Smooth muscle cell (in vitro differentiated cells): ENCODE data around the gene AFTPH. TPM values are rescaled to one million over a fixed set of nuclear protein-coding genes. Genes with fewer than 3 reads are reported as not detected.
A peak's percentile ranks its signal among the peaks of the same experiment; 100 is the strongest.

ENCODE experiments used
- DNase-seq: peaks from one replicate; lab custom pipeline; 2025; ENCODE audit not compliant: unreplicated experiment; lab: John Stamatoyannopoulos, UW
- H2AFZ ChIP-seq: fragments of 200-600 bp; sonication (generic); 2 replicates; pipeline ENCODE4 v1.6.0; 2016; ENCODE audit warnings: antibody characterized with exemption, low read depth, mild to moderate bottlenecking
- H3F3A ChIP-seq: fragments of 200-600 bp; sonication (generic); 2 replicates; pipeline ENCODE4 v1.6.0; 2017; ENCODE audit warnings: antibody characterized with exemption, low read depth
- H3K27ac ChIP-seq: fragments of 200-600 bp; sonication (generic); 2 replicates; pipeline ENCODE4 v1.5.1; 2016; ENCODE audit warnings: low read depth, mild to moderate bottlenecking
- H3K27me3 ChIP-seq: fragments of 200-600 bp; sonication (generic); 2 replicates; pipeline ENCODE4 v1.6.1; 2016; ENCODE audit warnings: low read depth, mild to moderate bottlenecking
- H3K36me3 ChIP-seq: fragments of 200-600 bp; sonication (generic); 2 replicates; pipeline ENCODE4 v1.5.1; 2016; ENCODE audit warnings: low read depth
- H3K4me1 ChIP-seq: fragments of 200-600 bp; sonication (generic); 2 replicates; pipeline ENCODE4 v1.5.1; 2016; ENCODE audit warnings: low read depth
- H3K4me2 ChIP-seq: fragments of 200-600 bp; sonication (generic); 2 replicates; pipeline ENCODE4 v1.6.0; 2016; ENCODE audit warnings: mild to moderate bottlenecking
- H3K4me3 ChIP-seq: fragments of 200-600 bp; sonication (generic); 2 replicates; pipeline ENCODE4 v1.5.1; 2016; ENCODE audit warnings: mild to moderate bottlenecking
- H3K79me2 ChIP-seq: fragments of 200-600 bp; sonication (generic); 2 replicates; pipeline ENCODE4 v1.6.0; 2016; ENCODE audit warnings: low read depth, mild to moderate bottlenecking
- H3K9ac ChIP-seq: fragments of 200-600 bp; sonication (generic); 2 replicates; pipeline ENCODE4 v1.6.0; 2016; ENCODE audit warnings: low read depth
- H3K9me3 ChIP-seq: fragments of 200-600 bp; sonication (generic); replicated peaks from 2 replicates; pipeline ENCODE4 v1.5.1; 2016; ENCODE audit warnings: low read depth
- H4K20me1 ChIP-seq: fragments of 200-600 bp; sonication (generic); 2 replicates; pipeline ENCODE4 v1.6.0; 2016; ENCODE audit warnings: low read depth
- WGBS: methylation state at CpG from one replicate; pipeline ENCODE4 v1.1.7; 2016; ENCODE audit warnings: low lambda C conversion rate; 5-methylcytosine and 5-hydroxymethylcytosine counted together
- polyA plus RNA-seq: library from polyadenylated mRNA; unstranded; fragments of >200 nt; fragmentation: Nextera tagmentation; extraction: Ambion mirVana; gene quantifications from 2 replicates; pipeline ENCODE4 v1.2.1, GENCODE V29; 2016
- total RNA-seq: library from RNA; depleted of rRNA; stranded (reverse); fragments of >200 nt; gene quantifications from 2 replicates; pipeline ENCODE4 v1.2.3, GENCODE V29; 2014
- TF ChIP-seq, protein P1 (sequence below): fragments of 200-600 bp; sonication (generic); IDR thresholded peaks from 2 replicates; pipeline ENCODE4 v1.5.1; 2017; ENCODE audit warnings: borderline replicate concordance, mild to moderate bottlenecking, antibody characterized with exemption; ENCODE audit not compliant: insufficient read depth, poor library complexity, severe bottlenecking

The AFTPH gene
- total and polyA plus RNA-seq, 2 experiments from 2014 or later: 5.5 to 26.3 TPM

DNA sequence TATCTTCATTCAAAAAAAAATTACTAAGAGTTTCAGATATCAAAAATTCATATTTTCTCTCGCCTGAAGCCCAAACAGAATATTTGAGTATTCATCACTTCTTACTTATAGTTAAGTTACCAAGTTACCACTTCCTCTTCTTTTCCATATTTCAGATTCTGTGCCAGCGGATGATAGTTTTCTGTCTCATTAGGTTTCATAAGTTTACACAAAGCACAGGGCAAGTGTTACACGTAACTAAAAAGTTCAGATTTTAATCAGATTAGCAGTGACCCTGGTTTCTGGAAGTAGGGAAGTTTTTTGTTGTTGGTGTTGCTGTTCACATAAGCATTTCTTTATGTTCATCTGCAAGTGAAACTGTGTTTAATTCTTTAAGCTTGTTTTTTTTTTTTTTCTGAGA lies 10.2 kb downstream of the AFTPH start:
- Histone ChIP-seq H3K9me3 (no peaks in the 10 kb centered on the region), H3K27ac (no peak overlapping the region), H3K27me3 (no peaks in the 10 kb centered on the region), H4K20me1 (peaks cover 88% of the 10 kb centered on the region), H3K79me2 (peaks cover 70% of the 10 kb centered on the region), H3K4me2 (no peak overlapping the region), H3K9ac (no peak overlapping the region), H2AFZ (no peak overlapping the region), H3K4me1 (peaks cover 6% of the 10 kb centered on the region), H3F3A (no peaks in the 10 kb centered on the region), H3K4me3 (no peak overlapping the region), H3K36me3 (no peaks in the 10 kb centered on the region)
- DNase-seq: no peak
- TF ChIP-seq, protein P1, sequence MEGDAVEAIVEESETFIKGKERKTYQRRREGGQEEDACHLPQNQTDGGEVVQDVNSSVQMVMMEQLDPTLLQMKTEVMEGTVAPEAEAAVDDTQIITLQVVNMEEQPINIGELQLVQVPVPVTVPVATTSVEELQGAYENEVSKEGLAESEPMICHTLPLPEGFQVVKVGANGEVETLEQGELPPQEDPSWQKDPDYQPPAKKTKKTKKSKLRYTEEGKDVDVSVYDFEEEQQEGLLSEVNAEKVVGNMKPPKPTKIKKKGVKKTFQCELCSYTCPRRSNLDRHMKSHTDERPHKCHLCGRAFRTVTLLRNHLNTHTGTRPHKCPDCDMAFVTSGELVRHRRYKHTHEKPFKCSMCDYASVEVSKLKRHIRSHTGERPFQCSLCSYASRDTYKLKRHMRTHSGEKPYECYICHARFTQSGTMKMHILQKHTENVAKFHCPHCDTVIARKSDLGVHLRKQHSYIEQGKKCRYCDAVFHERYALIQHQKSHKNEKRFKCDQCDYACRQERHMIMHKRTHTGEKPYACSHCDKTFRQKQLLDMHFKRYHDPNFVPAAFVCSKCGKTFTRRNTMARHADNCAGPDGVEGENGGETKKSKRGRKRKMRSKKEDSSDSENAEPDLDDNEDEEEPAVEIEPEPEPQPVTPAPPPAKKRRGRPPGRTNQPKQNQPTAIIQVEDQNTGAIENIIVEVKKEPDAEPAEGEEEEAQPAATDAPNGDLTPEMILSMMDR: no peak
- 92% methylated on average over 3 of the region's 3 CpGs for whole genome bisulfite sequencing

DNA sequence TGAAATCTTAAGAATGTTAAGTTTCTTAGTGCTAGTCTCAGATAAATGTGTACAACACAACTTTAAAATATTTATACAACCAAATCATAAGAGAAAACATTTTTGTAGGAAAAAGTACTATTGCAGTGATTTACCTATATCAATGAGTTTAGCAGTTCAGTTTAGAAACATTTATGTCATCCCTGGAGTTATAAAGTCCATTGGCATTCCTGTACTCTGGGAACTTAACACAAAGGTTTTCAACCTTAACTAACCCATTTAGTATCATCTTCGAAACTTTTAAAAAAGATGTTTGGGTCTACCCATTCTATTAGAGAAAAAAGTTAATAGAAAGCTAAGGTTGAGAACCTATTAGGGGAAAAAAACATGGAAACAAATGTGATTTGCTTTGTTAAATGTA lies 10.9 kb downstream of the AFTPH start:
- TF ChIP-seq, protein P1: no peak
- Histone ChIP-seq H3K4me3 (no peak overlapping the region), H3K9ac (no peak overlapping the region), H3K79me2 (peaks cover 69% of the 10 kb centered on the region), H3K4me2 (no peak overlapping the region), H3F3A (no peaks in the 10 kb centered on the region), H2AFZ (no peak overlapping the region), H3K4me1 (peaks cover 6% of the 10 kb centered on the region), H4K20me1 (peaks cover 88% of the 10 kb centered on the region), H3K27me3 (no peaks in the 10 kb centered on the region), H3K36me3 (no peaks in the 10 kb centered on the region), H3K9me3 (no peaks in the 10 kb centered on the region), H3K27ac (no peak overlapping the region)
- DNase-seq: no peak
- 95% methylated on average over 1 of the region's 1 CpG for WGBS

DNA sequence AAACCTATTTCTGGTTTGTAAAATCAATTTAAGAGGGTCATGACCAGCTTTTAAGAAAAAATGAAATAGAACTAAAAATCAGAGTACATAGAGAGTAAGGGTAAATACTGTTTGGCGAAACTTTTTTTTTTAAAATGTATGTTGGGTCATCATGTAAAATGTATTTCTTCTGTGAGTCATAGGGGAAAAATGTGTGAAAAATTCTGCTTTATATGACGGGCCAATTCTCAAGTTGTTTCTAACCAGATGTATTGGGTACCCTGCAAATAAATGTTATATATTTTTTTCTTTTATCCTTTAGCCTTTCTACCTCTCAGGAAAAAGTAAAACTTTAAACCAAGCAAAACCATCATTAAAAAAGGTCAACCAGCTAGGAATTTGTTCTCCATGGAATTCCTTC lies 13.9 kb downstream of the AFTPH start:
- no peak overlapping the region for H2AFZ ChIP-seq
- H3K4me1 ChIP-seq: peaks cover 6% of the 10 kb centered on the region
- DNase-seq: no peak
- no peaks in the 10 kb centered on the region for H3K9me3 ChIP-seq
- WGBS: 52% methylated on average over 2 of the region's 2 CpGs
- H3K36me3 ChIP-seq: no peaks in the 10 kb centered on the region
- H3F3A ChIP-seq: no peaks in the 10 kb centered on the region
- TF ChIP-seq, protein P1: no peak
- H3K27me3 ChIP-seq: no peaks in the 10 kb centered on the region
- no peak overlapping the region for H3K27ac ChIP-seq
- peaks cover 68% of the 10 kb centered on the region for H3K79me2 ChIP-seq
- H3K4me2 ChIP-seq: peak overlapping the region; percentile 6
- peaks cover 87% of the 10 kb centered on the region for H4K20me1 ChIP-seq
- H3K4me3 ChIP-seq: no peak overlapping the region
- H3K9ac ChIP-seq: no peak overlapping the region

DNA sequence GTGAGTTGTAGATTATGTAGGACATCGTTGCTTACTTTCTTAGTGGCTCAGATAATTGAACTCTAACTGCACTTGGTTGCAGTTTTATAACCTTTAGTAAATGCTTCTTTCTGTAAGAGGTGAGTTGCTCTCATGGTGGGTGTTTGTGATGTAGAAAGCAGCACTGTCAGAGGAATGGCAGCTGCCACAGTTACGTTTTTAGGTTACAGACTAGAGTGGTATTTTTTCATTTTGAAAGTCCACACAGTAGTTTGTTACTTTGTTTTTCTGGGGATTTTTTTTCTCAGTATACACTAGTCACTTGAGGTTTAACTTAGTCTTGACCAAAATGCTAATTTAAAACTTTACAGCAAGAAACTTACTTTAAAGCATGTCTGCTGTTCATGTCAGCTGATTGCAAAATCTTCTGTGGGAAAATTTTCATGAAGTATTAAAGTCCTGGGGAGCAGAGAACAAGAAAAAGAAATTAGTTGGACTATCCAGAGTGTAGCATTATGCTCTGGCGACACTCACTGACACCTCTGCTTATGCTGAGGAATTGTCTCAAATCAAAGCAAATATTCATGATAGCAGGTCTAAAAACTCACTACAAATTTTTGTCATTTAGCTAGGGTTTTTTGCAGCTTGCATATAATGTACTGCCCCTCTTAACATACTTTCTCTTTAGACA lies 14.8 kb downstream of the AFTPH start:
- Histone ChIP-seq H3F3A (no peaks in the 10 kb centered on the region), H4K20me1 (peaks cover 87% of the 10 kb centered on the region), H2AFZ (no peak overlapping the region), H3K36me3 (no peaks in the 10 kb centered on the region), H3K9ac (no peak overlapping the region), H3K79me2 (peaks cover 68% of the 10 kb centered on the region), H3K4me3 (no peak overlapping the region), H3K27ac (no peak overlapping the region), H3K9me3 (no peaks in the 10 kb centered on the region), H3K4me2 (no peak overlapping the region), H3K27me3 (no peaks in the 10 kb centered on the region), H3K4me1 (peaks cover 6% of the 10 kb centered on the region)
- 67% methylated on average over 3 of the region's 3 CpGs for WGBS
- TF ChIP-seq, protein P1: no peak
- no peak for DNase-seq
